GM12878 (cell line): ENCODE data around the gene KRTAP5-2. TPM values are rescaled to one million over a fixed set of nuclear protein-coding genes. Genes with fewer than 3 reads are reported as not detected.
"Not testable (repeated sequence)": the region's sequence is repeated elsewhere in the genome, so short reads cannot be mapped to it uniquely, and the experiment has no call there.

Experiments
- ATAC-seq: fragments of 200-7000 bp; cut with Tn5 transposase; 3 replicates; pipeline ENCODE4 v1.9.1; 2020; ENCODE audit warnings: mild to moderate bottlenecking, moderate library complexity
- Bru-seq: library from RNA; stranded (reverse); fragments of 400-500 nt; gene quantifications from one replicate; lab custom pipeline; 2021; lab: Mats Ljungman, UMichigan
- BruChase-seq, 2 experiments: library from RNA; stranded (reverse); fragments of 400-500 nt; gene quantifications; one replicate each; lab custom pipeline; 2021; lab: Mats Ljungman, UMichigan
- BruUV-seq: library from RNA; stranded (reverse); fragments of 400-500 nt; replicated peaks from 2 replicates; lab custom pipeline; 2021; lab: Mats Ljungman, UMichigan
- CTCF ChIA-PET: fragments of 300-600 bp; sonication (Branson Sonifier 250); formaldehyde crosslinking; extraction: SDS; loops from one replicate; lab custom pipeline; 2021; ENCODE audit warnings: inconsistent platforms; lab: Yijun Ruan, JAX
- POLR2A ChIA-PET: fragments of 350-600 bp; formaldehyde crosslinking; extraction: SDS; loops from one replicate; lab custom pipeline; 2021; ENCODE audit warnings: inconsistent platforms; lab: Charles Lee
- RAD21 ChIA-PET: fragments of 300-600 bp; sonication (Branson Sonifier 250); formaldehyde crosslinking; loops from one replicate; lab custom pipeline; 2023; ENCODE audit warnings: antibody characterized with exemption; ENCODE audit not compliant: unreplicated experiment; lab: Charles Lee
- SMC1A ChIA-PET: fragments of 300-600 bp; sonication (Branson Sonifier 250); formaldehyde crosslinking; loops from one replicate; lab custom pipeline; 2023; ENCODE audit not compliant: unreplicated experiment, uncharacterized antibody; lab: Charles Lee
- DNase-seq: peaks from one replicate; pipeline ENCODE4 v3.0.0-alpha.2; 2011; ENCODE audit warnings: low read depth, low spot score
- FAIRE-seq: peaks from 3 replicates; lab custom pipeline; 2011; peaks lifted over from hg19 to GRCh38; lab: Jason Lieb, UNC
- H2AFZ ChIP-seq: 2 replicates; pipeline ENCODE4 v1.6.0; 2011; ENCODE audit warnings: low read depth, low read length, control low read depth; ENCODE audit not compliant: control insufficient read depth
- H3K27ac ChIP-seq: 2 replicates; pipeline ENCODE4 v1.5.1; 2011; ENCODE audit warnings: control low read depth; ENCODE audit not compliant: control insufficient read depth, insufficient read depth
- H3K27me3 ChIP-seq, 2 experiments: replicated peaks in 1 of 2; 2 replicates each; pipeline versions ENCODE4 v1.6.0 to v1.6.1; 2011; ENCODE audit warnings: low read length in 1 of 2; ENCODE audit not compliant: control insufficient read depth in 2 of 2, insufficient read depth in 2 of 2
- H3K36me3 ChIP-seq, 2 experiments: 2 replicates each; pipeline ENCODE4 v1.5.1; 2011; ENCODE audit warnings: low read length in 1 of 2; ENCODE audit not compliant: control insufficient read depth in 2 of 2, insufficient read depth in 2 of 2
- H3K4me1 ChIP-seq: 2 replicates; pipeline ENCODE4 v1.6.1; 2011; ENCODE audit warnings: mild to moderate bottlenecking, low read length, moderate library complexity, mixed read lengths; ENCODE audit not compliant: control insufficient read depth, insufficient read depth
- H3K4me2 ChIP-seq: 2 replicates; pipeline ENCODE4 v1.6.0; 2011; ENCODE audit warnings: control low read depth; ENCODE audit not compliant: control insufficient read depth, insufficient read depth
- H3K4me3 ChIP-seq: fragments of 200-600 bp; sonication (generic); 2 replicates; pipeline ENCODE4 v1.5.1; 2016
- H3K79me2 ChIP-seq: 2 replicates; pipeline ENCODE4 v1.6.0; 2011; ENCODE audit warnings: low read length; ENCODE audit not compliant: control insufficient read depth, insufficient read depth
- H3K9ac ChIP-seq: 2 replicates; pipeline ENCODE4 v1.8.0; 2011; ENCODE audit warnings: low read length, control low read depth, mixed read lengths; ENCODE audit not compliant: control insufficient read depth, insufficient read depth
- H3K9me3 ChIP-seq: replicated peaks from 3 replicates; pipeline ENCODE4 v1.5.1; 2011; ENCODE audit warnings: mild to moderate bottlenecking, low read length; ENCODE audit not compliant: control insufficient read depth, insufficient read depth
- H4K20me1 ChIP-seq: 2 replicates; pipeline ENCODE4 v1.6.0; 2011; ENCODE audit not compliant: control insufficient read depth, insufficient read depth
- CREM ChIP-seq: IDR thresholded peaks from 2 replicates; pipeline ENCODE4 v1.6.1; 2014; ENCODE audit warnings: antibody characterized with exemption, low read depth
- SKIL ChIP-seq: fragments of 450-650 bp; IDR thresholded peaks from 2 replicates; pipeline ENCODE4 v1.6.1; 2017; ENCODE audit warnings: mild to moderate bottlenecking, low read depth, inconsistent platforms; ENCODE audit not compliant: poor library complexity, severe bottlenecking
- ZSCAN29 ChIP-seq: fragments of 450-650 bp; IDR thresholded peaks from 2 replicates; pipeline ENCODE4 v1.6.1; 2017; ENCODE audit warnings: mild to moderate bottlenecking, moderate library complexity
- WGBS: methylation state at CpG from one replicate; pipeline ENCODE4 v1.1.6; 2016; ENCODE audit warnings: low lambda C conversion rate; ENCODE audit not compliant: insufficient replicate concordance, insufficient coverage; ENCODE audit errors: missing lambda C conversion rate; 5-methylcytosine and 5-hydroxymethylcytosine counted together
- in situ Hi-C: fragments of 300-500 bp; cut with MboI; formaldehyde crosslinking; loops from 9 replicates; pipeline ENCODE4 v1.14.3; 2018; ENCODE audit warnings: mixed read lengths
- intact Hi-C: fragments of 100-400 bp; cut with micrococcal nuclease; formaldehyde crosslinking; loops from one replicate; pipeline ENCODE4 v1.14.2; 2022; ENCODE audit not compliant: unreplicated experiment
- long read RNA-seq, 2 experiments: library from polyadenylated mRNA; unstranded; transcript quantifications; one replicate each; pipeline ENCODE4 v2.0.0, GENCODE V29; 2019 to 2020
- polyA minus RNA-seq, 3 experiments: library from RNA; depleted of rRNA, polyadenylated mRNA; stranded (reverse); fragments of >200 nt; gene quantifications; 2 replicates each; pipeline ENCODE4 v1.2.3, GENCODE V29; 2011
- polyA plus RNA-seq, 11 experiments: library from polyadenylated mRNA; depleted of rRNA in 4 of 11; unstranded in 6 of 11; stranded (reverse) in 5 of 11; fragments of >200 nt; fragmentation: Nextera tagmentation in 4 of 11; fragmentation: Illumina TruSeq in 1 of 11; extraction: Ambion mirVana in 4 of 11; extraction: Trizol in 1 of 11; gene quantifications; 1 replicate in 1 of 11; 2 replicates in 10 of 11; pipeline versions ENCODE4 v1.2.1 to v1.2.3, GENCODE V29; 2011 to 2016; ENCODE audit warnings: inconsistent platforms in 2 of 11, missing spikeins in 2 of 11, low read depth in 1 of 11
- total RNA-seq, 4 experiments: library from RNA; depleted of rRNA in 3 of 4; stranded (reverse); fragments of >200 nt in 3 of 4; fragmentation: Illumina TruSeq in 1 of 4; extraction: Trizol in 1 of 4; gene quantifications; 2 replicates each; pipeline versions ENCODE4 v1.2.1 to v1.2.3, GENCODE V29; 2013 to 2021

Gene KRTAP5-2
- total RNA-seq (2013; cell fraction: nucleolus; rRNA removed): not detected in 2 replicates
- total RNA-seq (2014; rRNA removed): not detected in 2 replicates
- total RNA-seq (2014; rRNA removed; fragmentation: Illumina TruSeq; extraction: Trizol): not detected in 2 replicates
- not detected in 2 replicates for total RNA-seq (2021)
- not detected for polyA plus RNA-seq (2011; ENCODE audit: low read depth)
- not detected in 2 replicates for polyA plus RNA-seq (2011; rRNA removed)
- polyA plus RNA-seq (2011; cell fraction: cytosol; rRNA removed): not detected in 2 replicates
- not detected in 2 replicates for polyA plus RNA-seq (2011; cell fraction: nucleus; rRNA removed)
- polyA plus RNA-seq (2012): not detected in 2 replicates
- polyA plus RNA-seq (2014; fragmentation: Illumina TruSeq; extraction: Trizol): not detected in 2 replicates
- not detected for polyA plus RNA-seq (2014; fragmentation: Nextera tagmentation; extraction: Ambion mirVana)
- polyA plus RNA-seq (2014; rRNA removed): not detected in 2 replicates
- polyA plus RNA-seq (2016; fragmentation: Nextera tagmentation; extraction: Ambion mirVana): not detected
- polyA minus RNA-seq (2011; rRNA and poly(A)+ RNA removed): 0.22 TPM in 1 of 2 replicates, not detected in the other
- not detected in 2 replicates for polyA minus RNA-seq (2011; cell fraction: cytosol; rRNA and poly(A)+ RNA removed)
- polyA minus RNA-seq (2011; cell fraction: nucleus; rRNA and poly(A)+ RNA removed): not detected in 2 replicates
- Bru-seq, nascent RNA: not detected
- not detected for BruChase-seq, experiment 1, labeled RNA remaining after a 6-hour chase
- BruChase-seq, experiment 2, labeled RNA remaining after a 2-hour chase: not detected
- long read RNA-seq, experiment 1: 0 reads
- long read RNA-seq, experiment 2: 0 reads

GRCh38 chr11:1597994-1598380 lies at the start of gene KRTAP5-2:
Gene KRTAP5-2 (minus strand): TSS chr11:1598294. CDS start chr11:1598250, 44 bp downstream.
- ChIA-PET SMC1A (interaction anchor here (1.8 kb wide), 1 partner anchor 29 kb away, joined by 4 read pairs; no protein-coding TSS in a partner anchor), CTCF (interaction anchor here (1.2 kb wide), 1 partner anchor 16 kb away, joined by 3 read pairs; no protein-coding TSS in a partner anchor), POLR2A (no interaction called here), RAD21 (interaction anchor here (0.6 kb wide), 1 partner anchor 1624 kb away, joined by 7 read pairs; no protein-coding TSS in a partner anchor)
- H4K20me1 ChIP-seq: no peaks in the 10 kb centered on the region
- no TSS peak for BruUV-seq
- H3K9me3 ChIP-seq: no peaks in the 10 kb centered on the region
- H3K27me3 ChIP-seq: no peaks in the 10 kb centered on the region; a peak in 2 of 4 replicates
- DNase-seq (no peak), ATAC-seq (no peak), FAIRE-seq (no peak)
- no peaks in the 10 kb centered on the region for H3K79me2 ChIP-seq
- in situ Hi-C loops (no loop called here), intact Hi-C loops (no loop called here)
- H3K4me3 ChIP-seq: no peak within 1 kb of the TSS
- H3K9ac ChIP-seq: no peak within 1 kb of the TSS
- 3% methylated on average over 4 of the region's 4 CpGs for WGBS
- H3K27ac ChIP-seq: no peak within 1 kb of the TSS
- H3K4me2 ChIP-seq: no peak within 1 kb of the TSS
- H3K4me1 ChIP-seq: no peaks in the 10 kb centered on the region
- no peak for TF ChIP-seq SKIL
- no peak for TF ChIP-seq CREM
- no peak for TF ChIP-seq ZSCAN29
- no peaks in the 10 kb centered on the region for H3K36me3 ChIP-seq
- no peak within 1 kb of the TSS for H2AFZ ChIP-seq

- H3K4me1 ChIP-seq, ATAC-seq, H3K4me3 ChIP-seq, intact Hi-C loops, DNase-seq, SMC1A ChIA-PET, H3K9me3 ChIP-seq, BruUV-seq, POLR2A ChIA-PET, FAIRE-seq, H3K4me2 ChIP-seq, H3K27me3 ChIP-seq, H4K20me1 ChIP-seq, RAD21 ChIA-PET, H2AFZ ChIP-seq, H3K36me3 ChIP-seq, in situ Hi-C loops, H3K79me2 ChIP-seq, H3K27ac ChIP-seq, H3K9ac ChIP-seq: not testable (repeated sequence)
- CTCF ChIA-PET: interaction anchor here (1.5 kb wide), 1 partner anchor 187 kb away, joined by 5 read pairs; no protein-coding TSS in a partner anchor
- WGBS: 53% methylated on average over 10 of the region's 10 CpGs
Measured at GRCh38 chr11:1646540-1646939, 48.4 kb upstream of the KRTAP5-2 start.
